DOHH2 (cell line): ENCODE results near the gene TMEM72.

Experiments
- H3F3A ChIP-seq: fragments of 200-600 bp; sonication (generic), shearing (Covaris generic); 2 replicates; pipeline ENCODE4 v1.6.0; 2016; ENCODE audit warnings: antibody characterized with exemption, mild to moderate bottlenecking; ENCODE audit not compliant: control insufficient read depth, insufficient read depth
- H3K27ac ChIP-seq: fragments of 200-600 bp; sonication (generic); 2 replicates; pipeline ENCODE4 v1.5.1; 2014; ENCODE audit warnings: low read depth, mild to moderate bottlenecking, low read length, moderate library complexity
- H3K27me3 ChIP-seq: fragments of 200-600 bp; sonication (generic); 2 replicates; pipeline ENCODE4 v1.6.1; 2014; ENCODE audit warnings: mild to moderate bottlenecking, low read length, mixed read lengths; ENCODE audit not compliant: control insufficient read depth
- H3K36me3 ChIP-seq: fragments of 200-600 bp; sonication (generic); 2 replicates; pipeline ENCODE4 v1.6.1; 2014; ENCODE audit warnings: mild to moderate bottlenecking, low read length, moderate library complexity, mixed read lengths; ENCODE audit not compliant: control insufficient read depth
- H3K4me1 ChIP-seq: fragments of 200-600 bp; sonication (generic); 2 replicates; pipeline ENCODE4 v1.6.1; 2014; ENCODE audit warnings: mild to moderate bottlenecking, low read length, mixed read lengths; ENCODE audit not compliant: control insufficient read depth
- H3K4me2 ChIP-seq: fragments of 200-600 bp; sonication (generic); 2 replicates; pipeline ENCODE4 v1.6.0; 2014; ENCODE audit warnings: mild to moderate bottlenecking, low read length, moderate library complexity
- H3K4me3 ChIP-seq: fragments of 200-600 bp; sonication (generic); 2 replicates; pipeline ENCODE4 v1.5.1; 2014; ENCODE audit warnings: mild to moderate bottlenecking, low read length, mixed read lengths
- H3K79me2 ChIP-seq: fragments of 200-600 bp; sonication (generic); 2 replicates; pipeline ENCODE4 v1.6.1; 2014; ENCODE audit warnings: mild to moderate bottlenecking, low read length, mixed read lengths; ENCODE audit not compliant: control insufficient read depth
- H3K9me2 ChIP-seq: fragments of 200-600 bp; sonication (generic); replicated peaks from 2 replicates; pipeline ENCODE4 v1.6.1; 2014; ENCODE audit warnings: mild to moderate bottlenecking, low read length, mixed read lengths; ENCODE audit not compliant: control insufficient read depth
- H3K9me3 ChIP-seq: fragments of 200-600 bp; sonication (generic); 2 replicates; pipeline ENCODE4 v1.6.1; 2014; ENCODE audit warnings: antibody characterized with exemption, low read length, mixed read lengths; ENCODE audit not compliant: control insufficient read depth, insufficient read depth
- H4K20me1 ChIP-seq: fragments of 200-600 bp; sonication (generic); 2 replicates; pipeline ENCODE4 v1.6.0; 2014; ENCODE audit warnings: low read depth, mild to moderate bottlenecking, antibody characterized with exemption, low read length, moderate library complexity; ENCODE audit not compliant: control insufficient read depth, insufficient read depth
- EZH2phosphoT487 ChIP-seq: fragments of 200-600 bp; sonication (generic); IDR thresholded peaks from 2 replicates; pipeline ENCODE4 v1.6.1; 2017; ENCODE audit warnings: borderline replicate concordance, mild to moderate bottlenecking, antibody characterized with exemption, low read length, moderate library complexity, mixed read lengths
- TF ChIP-seq, protein P1 (sequence below): fragments of 200-600 bp; sonication (generic); IDR thresholded peaks from one replicate; pipeline ENCODE4 v1.5.1; 2014; ENCODE audit warnings: antibody characterized with exemption, mild to moderate bottlenecking, low read depth, low read length; ENCODE audit not compliant: poor library complexity, severe bottlenecking

Gene TMEM72

DNA sequence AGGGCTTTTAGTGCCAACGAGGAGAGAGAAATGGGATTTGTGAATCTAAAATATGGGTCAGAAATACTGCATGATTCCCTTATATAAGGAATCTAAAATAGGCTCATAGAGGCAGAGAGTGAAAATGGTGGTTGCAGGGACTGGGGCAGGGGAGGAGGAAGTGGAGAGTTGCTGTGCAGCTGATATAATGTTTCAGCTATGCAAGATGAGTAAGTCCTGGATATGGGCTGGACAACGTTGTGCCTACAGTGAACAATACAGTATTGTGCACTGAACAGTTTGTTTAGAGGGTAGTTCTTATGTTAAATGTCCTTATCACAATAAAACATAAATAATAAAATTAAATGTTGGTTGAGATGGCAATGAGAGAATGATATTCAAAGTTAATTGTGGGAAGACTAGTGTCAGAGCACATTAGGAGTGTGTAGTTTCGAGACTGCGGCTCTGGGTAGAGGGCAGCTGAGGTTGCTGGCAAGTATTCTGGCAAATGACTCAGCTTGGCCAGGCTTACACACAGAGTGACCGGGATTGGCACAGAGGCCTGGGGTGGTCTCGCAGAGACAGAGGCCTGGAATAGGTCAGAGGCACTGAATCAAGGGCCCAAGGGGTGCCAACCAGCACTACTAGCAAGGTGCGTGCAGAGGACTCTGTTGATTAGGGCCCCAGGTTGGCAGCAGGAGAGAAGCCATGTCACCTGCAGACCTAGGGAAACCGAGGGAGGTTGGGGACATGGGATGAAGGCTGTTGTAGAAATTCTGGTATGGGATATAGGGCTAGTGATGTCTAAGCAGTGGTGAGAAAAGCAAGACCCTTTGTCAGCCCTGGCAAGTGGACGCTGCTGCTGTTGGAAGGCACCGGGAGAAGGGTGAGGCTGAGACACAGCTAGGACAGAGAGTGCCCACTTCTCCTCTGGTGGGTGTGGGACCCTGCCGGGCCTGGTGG, 70.3 kb downstream of the TMEM72 start:
- no peaks in the 10 kb centered on the region for H3K36me3 ChIP-seq
- H3F3A ChIP-seq: no peaks in the 10 kb centered on the region
- H3K9me3 ChIP-seq: no peaks in the 10 kb centered on the region
- no peak overlapping the region for H3K4me3 ChIP-seq
- H3K79me2 ChIP-seq: no peaks in the 10 kb centered on the region
- no peak overlapping the region for H3K27ac ChIP-seq
- no peak overlapping the region for H3K4me2 ChIP-seq
- no peaks in the 10 kb centered on the region for H3K9me2 ChIP-seq
- TF ChIP-seq EZH2phosphoT487: no peak
- TF ChIP-seq, protein P1, sequence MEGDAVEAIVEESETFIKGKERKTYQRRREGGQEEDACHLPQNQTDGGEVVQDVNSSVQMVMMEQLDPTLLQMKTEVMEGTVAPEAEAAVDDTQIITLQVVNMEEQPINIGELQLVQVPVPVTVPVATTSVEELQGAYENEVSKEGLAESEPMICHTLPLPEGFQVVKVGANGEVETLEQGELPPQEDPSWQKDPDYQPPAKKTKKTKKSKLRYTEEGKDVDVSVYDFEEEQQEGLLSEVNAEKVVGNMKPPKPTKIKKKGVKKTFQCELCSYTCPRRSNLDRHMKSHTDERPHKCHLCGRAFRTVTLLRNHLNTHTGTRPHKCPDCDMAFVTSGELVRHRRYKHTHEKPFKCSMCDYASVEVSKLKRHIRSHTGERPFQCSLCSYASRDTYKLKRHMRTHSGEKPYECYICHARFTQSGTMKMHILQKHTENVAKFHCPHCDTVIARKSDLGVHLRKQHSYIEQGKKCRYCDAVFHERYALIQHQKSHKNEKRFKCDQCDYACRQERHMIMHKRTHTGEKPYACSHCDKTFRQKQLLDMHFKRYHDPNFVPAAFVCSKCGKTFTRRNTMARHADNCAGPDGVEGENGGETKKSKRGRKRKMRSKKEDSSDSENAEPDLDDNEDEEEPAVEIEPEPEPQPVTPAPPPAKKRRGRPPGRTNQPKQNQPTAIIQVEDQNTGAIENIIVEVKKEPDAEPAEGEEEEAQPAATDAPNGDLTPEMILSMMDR: no peak
- no peaks in the 10 kb centered on the region for H4K20me1 ChIP-seq
- peaks cover 11% of the 10 kb centered on the region for H3K4me1 ChIP-seq
- H3K27me3 ChIP-seq: peaks cover 26% of the 10 kb centered on the region

DNA sequence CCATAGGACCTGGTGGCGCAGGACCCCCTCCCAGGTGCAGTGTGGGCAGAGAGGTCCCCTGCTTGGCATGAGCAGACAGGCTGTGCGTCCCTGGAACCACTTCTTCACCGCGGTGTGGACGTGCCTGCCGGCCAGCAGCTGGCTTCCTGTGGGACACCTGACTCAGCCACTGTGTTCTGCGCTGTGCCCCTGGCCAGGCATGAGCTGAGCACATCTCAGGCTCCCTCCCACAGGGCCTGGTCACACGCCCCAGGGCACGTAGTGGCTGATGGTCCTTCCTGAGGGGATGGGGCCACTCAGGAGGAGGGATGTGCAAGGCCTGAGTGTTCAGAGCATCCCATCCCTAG, 71.0 kb downstream of the TMEM72 start:
- H3K4me1 ChIP-seq: peaks cover 11% of the 10 kb centered on the region
- no peaks in the 10 kb centered on the region for H3K9me2 ChIP-seq
- no peaks in the 10 kb centered on the region for H3K79me2 ChIP-seq
- TF ChIP-seq EZH2phosphoT487: no peak
- TF ChIP-seq, protein P1: no peak
- H3K4me3 ChIP-seq: no peak overlapping the region
- no peaks in the 10 kb centered on the region for H3K9me3 ChIP-seq
- no peak overlapping the region for H3K4me2 ChIP-seq
- no peaks in the 10 kb centered on the region for H3K36me3 ChIP-seq
- H3F3A ChIP-seq: no peaks in the 10 kb centered on the region
- no peaks in the 10 kb centered on the region for H4K20me1 ChIP-seq
- no peak overlapping the region for H3K27ac ChIP-seq
- peaks cover 29% of the 10 kb centered on the region for H3K27me3 ChIP-seq

DNA sequence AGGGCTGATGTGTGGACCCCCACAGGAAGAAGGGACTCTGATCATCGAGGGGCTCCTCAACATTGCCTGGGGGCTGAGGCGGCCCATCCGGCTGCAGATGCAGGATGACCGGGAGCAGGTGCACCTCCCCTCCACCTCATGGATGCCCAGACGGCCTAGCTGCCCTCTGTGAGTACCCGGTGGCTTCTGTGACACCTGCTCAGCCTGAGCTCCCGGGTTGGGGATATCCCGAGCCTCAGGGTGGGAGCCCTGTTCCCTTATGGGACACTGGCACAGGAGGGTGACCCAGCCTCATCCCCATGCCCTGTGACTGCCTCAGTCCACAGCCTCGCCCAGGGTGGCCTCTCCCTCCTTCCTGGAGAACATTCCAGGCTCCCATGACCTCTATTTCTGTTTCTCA, 71.4 kb downstream of the TMEM72 start:
- H3K27ac ChIP-seq: no peak overlapping the region
- H3K36me3 ChIP-seq: no peaks in the 10 kb centered on the region
- peaks cover 11% of the 10 kb centered on the region for H3K4me1 ChIP-seq
- H3K4me2 ChIP-seq: no peak overlapping the region
- no peaks in the 10 kb centered on the region for H4K20me1 ChIP-seq
- TF ChIP-seq, protein P1: no peak
- no peak overlapping the region for H3K4me3 ChIP-seq
- H3F3A ChIP-seq: no peaks in the 10 kb centered on the region
- H3K79me2 ChIP-seq: no peaks in the 10 kb centered on the region
- no peaks in the 10 kb centered on the region for H3K9me2 ChIP-seq
- peaks cover 29% of the 10 kb centered on the region for H3K27me3 ChIP-seq
- no peaks in the 10 kb centered on the region for H3K9me3 ChIP-seq
